GM10266 (cell line): ENCODE data around the gene SRSF8.

Experiments
- DNase-seq: peaks from one replicate; pipeline ENCODE4 v3.0.0; 2012; ENCODE audit errors: extremely low spot score
- TF ChIP-seq, protein P1 (sequence below): IDR thresholded peaks from 2 replicates; pipeline ENCODE4 v1.5.1; 2012; ENCODE audit warnings: mild to moderate bottlenecking, low read depth; ENCODE audit not compliant: control insufficient read depth, insufficient read depth; ENCODE audit errors: missing control alignments

SRSF8 gene

DNA sequence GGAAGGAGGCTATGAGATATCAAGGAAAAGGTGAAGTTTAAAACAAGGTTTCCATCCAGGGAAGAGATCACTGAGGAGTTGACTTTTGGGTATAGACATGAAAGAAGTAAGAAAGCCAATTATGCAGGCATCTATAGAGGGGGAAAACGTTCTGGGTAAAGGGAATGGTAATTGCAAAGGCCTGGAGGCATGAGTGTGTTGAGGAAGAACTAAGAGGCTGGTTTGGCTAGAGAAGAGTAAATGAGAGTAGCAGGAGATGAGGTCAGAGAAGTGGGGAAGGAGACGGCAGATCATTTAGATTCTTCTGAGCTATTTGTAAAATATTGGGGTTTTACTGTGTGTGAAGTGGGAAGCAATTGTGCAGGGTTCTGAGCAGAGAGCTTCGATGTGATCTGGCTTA lies 30.5 kb downstream of the SRSF8 start:
- TF ChIP-seq, protein P1, sequence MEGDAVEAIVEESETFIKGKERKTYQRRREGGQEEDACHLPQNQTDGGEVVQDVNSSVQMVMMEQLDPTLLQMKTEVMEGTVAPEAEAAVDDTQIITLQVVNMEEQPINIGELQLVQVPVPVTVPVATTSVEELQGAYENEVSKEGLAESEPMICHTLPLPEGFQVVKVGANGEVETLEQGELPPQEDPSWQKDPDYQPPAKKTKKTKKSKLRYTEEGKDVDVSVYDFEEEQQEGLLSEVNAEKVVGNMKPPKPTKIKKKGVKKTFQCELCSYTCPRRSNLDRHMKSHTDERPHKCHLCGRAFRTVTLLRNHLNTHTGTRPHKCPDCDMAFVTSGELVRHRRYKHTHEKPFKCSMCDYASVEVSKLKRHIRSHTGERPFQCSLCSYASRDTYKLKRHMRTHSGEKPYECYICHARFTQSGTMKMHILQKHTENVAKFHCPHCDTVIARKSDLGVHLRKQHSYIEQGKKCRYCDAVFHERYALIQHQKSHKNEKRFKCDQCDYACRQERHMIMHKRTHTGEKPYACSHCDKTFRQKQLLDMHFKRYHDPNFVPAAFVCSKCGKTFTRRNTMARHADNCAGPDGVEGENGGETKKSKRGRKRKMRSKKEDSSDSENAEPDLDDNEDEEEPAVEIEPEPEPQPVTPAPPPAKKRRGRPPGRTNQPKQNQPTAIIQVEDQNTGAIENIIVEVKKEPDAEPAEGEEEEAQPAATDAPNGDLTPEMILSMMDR = no peak
- DNase-seq = no peak

DNA sequence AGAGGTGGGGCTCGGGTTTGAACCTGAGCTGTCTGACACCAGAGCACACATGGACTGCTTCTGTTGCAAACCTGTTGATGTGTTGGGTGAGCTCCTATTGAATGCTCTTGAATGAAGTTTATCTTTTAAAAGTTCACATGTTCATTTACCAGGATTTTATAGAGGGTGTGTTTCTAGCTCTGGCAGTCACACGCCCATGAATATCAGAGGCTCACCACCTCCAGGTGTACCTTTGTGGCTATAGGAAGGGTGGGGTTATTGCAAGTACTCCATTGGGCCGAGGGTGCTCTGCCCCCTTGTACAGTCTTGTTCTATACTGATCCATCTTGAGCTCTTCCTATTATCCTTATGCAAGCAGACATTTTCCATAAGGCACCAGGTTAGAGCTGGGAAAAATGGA lies 32.1 kb downstream of the SRSF8 start:
- TF ChIP-seq, protein P1 = no peak
- no peak for DNase-seq

DNA sequence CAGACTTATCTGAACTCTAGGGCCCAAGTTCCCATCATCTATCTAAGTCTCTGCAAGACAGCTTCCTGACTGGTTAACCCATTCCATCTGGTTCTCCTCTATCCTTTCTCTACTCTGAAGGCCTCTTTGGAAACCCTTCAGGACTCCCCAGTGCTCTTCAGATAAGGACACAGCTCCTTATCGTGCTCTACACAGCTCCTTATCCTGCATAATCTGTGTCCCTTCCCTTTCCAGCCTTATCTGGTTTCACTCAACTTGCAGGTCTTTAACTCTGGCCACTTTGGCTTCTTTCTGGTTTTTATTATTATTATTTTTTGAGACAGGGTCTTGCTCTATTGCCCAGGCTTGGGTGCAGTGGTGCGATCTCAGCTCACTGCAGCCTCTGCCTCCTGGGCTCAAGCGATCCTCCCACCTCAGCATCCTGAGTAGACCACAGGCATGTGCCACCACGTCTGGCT lies 33.5 kb downstream of the SRSF8 start:
- DNase-seq = no peak
- TF ChIP-seq, protein P1 = no peak

DNA sequence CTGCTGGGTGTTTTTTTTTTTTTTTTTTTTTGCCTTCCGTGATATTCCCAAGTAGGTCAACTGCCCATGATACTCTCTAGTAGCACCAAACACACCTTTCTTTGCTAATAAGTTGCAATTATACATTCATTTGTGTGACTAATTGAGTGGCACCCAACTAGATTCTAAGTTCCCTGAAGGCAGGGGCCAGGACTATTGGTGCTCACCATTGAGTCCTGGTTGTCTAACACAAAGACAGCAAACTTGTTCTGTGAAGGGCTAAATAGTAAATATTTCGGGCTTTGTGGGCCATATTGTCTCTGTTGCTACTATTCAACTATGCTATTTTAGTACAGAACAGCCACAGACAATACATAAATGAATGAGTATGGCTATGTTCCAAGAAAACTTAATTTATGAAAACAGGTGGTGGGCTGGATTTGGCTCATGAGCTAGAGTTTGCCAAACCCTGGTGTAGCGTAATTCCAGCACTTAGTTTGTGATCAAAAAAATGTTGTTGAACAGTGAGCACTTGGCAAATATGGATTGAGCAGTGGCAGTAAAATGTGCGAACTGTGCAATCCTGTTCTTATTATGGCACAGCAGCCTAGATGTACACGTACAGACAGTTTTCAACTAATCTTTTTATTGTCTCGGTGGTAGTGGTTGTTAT lies 34.3 kb downstream of the SRSF8 start:
- TF ChIP-seq, protein P1 = no peak
- no peak for DNase-seq

DNA sequence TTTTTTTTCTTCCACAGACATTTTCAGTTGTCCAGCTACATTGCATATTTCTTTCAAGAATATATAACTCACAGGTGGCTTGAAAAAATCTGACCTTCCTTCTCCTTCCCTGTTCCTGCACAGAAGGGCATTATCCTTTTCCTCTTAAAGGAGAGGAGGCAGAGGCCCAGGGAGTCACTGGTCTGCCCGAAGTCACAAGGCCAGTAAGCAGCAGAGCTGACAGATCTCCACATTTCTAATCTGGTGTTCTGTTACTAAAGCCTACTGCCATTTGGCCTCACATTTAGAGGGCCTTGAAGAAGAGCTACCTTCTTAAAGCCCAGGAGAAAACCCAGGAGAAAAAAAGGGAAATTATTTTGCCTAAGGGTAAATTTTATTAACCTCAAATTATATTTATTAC lies 35.2 kb downstream of the SRSF8 start:
- TF ChIP-seq, protein P1 = no peak

DNA sequence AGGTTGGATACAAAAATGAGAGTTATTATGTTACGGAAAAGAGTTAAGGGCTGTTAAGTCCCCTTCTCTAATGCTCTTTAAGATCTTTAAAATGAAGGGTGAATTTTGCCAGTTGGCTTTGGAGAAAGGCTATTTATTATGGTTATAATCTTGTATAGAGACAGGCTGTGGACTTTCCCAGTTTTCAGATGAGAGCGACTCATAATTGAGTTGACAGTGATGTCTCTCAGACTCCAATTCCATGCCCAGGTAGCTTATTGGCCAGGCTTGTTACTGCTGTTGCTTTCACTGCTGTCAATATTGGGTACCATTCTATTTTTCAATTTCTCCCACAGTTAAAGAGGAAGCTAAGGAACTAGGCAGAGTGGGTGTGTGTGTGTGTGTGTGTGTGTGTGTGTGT lies 36.0 kb downstream of the SRSF8 start:
- TF ChIP-seq, protein P1 = no peak
- DNase-seq = no peak

More for the DNA sequence above, 35.2 kb downstream of the SRSF8 start:
- DNase-seq = no peak

DNA sequence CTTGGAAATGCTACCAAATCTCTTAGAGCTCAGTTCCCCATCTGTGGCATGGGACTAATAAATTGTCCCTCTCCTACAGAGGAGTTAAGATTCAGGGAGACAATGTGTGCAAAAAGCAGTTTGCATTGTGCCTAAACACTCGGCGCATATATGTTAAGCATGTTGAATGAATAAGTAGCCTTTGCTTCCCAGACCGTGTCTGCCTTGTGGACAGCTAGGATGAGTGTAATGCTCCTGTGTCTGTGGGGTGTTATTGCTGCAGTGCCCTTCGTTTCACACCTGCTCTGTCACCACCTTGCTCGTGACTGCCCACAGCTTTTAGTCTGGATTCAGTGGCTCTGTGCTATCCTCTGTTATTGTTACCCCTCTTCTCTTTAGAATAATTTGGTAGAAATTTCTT lies 37.0 kb downstream of the SRSF8 start:
- TF ChIP-seq, protein P1 = no peak
- no peak for DNase-seq
